Measurements from ENCODE around the gene DMWD. TPM values are rescaled to one million over a fixed set of nuclear protein-coding genes. Genes with fewer than 3 reads are reported as not detected.

Gene DMWD
- total RNA-seq, 4 donors from 2014 or later = 41.5 to 75.5 (median 59.4) TPM

DNA sequence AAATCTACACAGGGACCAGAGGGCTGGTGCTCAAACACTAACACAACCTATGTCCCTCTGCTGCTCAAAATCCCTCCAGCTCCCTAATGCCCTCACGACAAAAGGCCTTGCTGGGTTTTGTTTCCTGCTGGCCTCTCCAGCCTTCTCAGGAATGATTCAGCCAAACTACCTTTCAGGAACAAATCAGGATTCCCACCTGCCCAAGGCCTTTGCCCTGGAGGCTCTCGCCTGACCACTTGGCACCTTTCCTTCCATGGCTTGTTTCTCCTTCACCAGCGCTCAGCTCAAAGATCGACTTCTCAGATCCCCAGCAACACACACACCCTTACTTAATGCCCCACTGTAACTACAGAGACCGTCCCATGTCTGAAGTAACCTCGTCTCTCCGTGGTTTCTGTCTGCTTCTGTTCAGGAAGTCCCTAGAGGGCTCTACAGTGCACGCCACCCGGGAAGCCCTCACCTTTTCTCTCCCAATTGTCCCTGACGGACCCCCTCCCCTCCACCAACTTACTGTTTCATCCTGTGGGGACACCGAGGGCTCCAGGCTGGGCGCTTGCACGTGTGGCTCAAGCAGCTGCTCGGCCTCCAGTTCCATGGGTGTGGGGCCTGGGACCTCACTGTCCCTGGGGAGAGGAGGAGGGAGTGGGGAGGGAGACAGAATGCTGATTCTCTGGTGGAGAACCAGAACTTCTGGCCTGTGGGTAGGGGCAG lies 20.4 kb downstream of the DMWD start:
- H3K9me3 ChIP-seq = no peaks in the 10 kb centered on the region
- peaks cover 0 to 41% (median 7%) of the 10 kb centered on the region in 3 donors for H3K4me1 ChIP-seq
- TF ChIP-seq POLR2AphosphoS5 (IDR thresholded peaks at IDR 0.05) (no peak), EP300 (IDR thresholded peaks at IDR 0.05) (no peak), POLR2A (IDR thresholded peaks at IDR 0.05) (no peak)
- TF ChIP-seq, protein P1, sequence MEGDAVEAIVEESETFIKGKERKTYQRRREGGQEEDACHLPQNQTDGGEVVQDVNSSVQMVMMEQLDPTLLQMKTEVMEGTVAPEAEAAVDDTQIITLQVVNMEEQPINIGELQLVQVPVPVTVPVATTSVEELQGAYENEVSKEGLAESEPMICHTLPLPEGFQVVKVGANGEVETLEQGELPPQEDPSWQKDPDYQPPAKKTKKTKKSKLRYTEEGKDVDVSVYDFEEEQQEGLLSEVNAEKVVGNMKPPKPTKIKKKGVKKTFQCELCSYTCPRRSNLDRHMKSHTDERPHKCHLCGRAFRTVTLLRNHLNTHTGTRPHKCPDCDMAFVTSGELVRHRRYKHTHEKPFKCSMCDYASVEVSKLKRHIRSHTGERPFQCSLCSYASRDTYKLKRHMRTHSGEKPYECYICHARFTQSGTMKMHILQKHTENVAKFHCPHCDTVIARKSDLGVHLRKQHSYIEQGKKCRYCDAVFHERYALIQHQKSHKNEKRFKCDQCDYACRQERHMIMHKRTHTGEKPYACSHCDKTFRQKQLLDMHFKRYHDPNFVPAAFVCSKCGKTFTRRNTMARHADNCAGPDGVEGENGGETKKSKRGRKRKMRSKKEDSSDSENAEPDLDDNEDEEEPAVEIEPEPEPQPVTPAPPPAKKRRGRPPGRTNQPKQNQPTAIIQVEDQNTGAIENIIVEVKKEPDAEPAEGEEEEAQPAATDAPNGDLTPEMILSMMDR (IDR thresholded peaks at IDR 0.05) = no peak
- H3K4me3 ChIP-seq = no peak overlapping the region
- no peaks in the 10 kb centered on the region for H3K27me3 ChIP-seq
- H3K27ac ChIP-seq = peak overlapping the region in 3 of 4 donors; percentile 96 to 99 (median 99)
- peaks cover 0 to 46% of the 10 kb centered on the region in 2 donors for H3K36me3 ChIP-seq
- WGBS, 2 donors (ENCODE audit: low coverage in 1 of 2) = 67 to 74% methylated on average over 1 to 9 of the region's 14 CpGs
- no peak for ATAC-seq

DNA sequence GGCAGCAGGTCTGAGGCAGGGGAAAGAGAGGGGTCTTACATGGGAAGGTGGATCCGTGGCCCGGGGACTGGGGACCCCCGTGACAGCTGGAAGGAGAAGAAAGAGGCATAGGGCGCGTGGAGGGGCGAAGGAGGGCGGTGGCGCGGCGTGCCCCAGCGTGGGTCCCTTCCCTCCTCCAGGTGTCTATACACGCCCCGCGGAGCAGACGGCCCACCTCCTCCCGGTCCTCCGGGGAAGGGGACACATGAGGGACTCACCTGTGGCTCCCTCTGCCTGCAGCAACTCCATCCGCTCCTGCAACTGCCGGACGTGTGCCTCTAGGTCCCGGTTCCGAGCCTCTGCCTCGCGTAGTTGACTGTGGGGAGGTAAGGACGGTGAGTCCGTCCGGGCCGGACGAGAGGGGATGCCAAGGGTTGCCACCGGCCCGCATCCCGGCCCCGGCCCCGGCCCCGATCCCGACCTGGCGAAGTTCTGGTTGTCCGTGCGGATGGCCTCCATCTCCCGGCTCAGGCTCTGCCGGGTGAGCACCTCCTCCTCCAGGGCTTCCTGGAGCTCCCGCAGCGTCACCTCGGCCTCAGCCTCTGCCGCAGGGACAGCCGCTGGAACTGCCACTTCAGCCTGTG lies 21.2 kb downstream of the DMWD start:
- peaks cover 0 to 46% (median 14%) of the 10 kb centered on the region in 3 donors for H3K4me1 ChIP-seq
- peak overlapping the region; percentile 72 to 99 (median 98) for H3K27ac ChIP-seq
- ATAC-seq = no peak
- TF ChIP-seq POLR2AphosphoS5 (IDR thresholded peaks at IDR 0.05) = no peak
- TF ChIP-seq, protein P1 (IDR thresholded peaks at IDR 0.05) = no peak
- no peak for TF ChIP-seq EP300 (IDR thresholded peaks at IDR 0.05)
- H3K36me3 ChIP-seq = peaks cover 0 to 38% of the 10 kb centered on the region in 2 donors
- no peaks in the 10 kb centered on the region for H3K27me3 ChIP-seq
- H3K4me3 ChIP-seq = peak overlapping the region in 1 of 2 donors; percentile 93
- 60 to 64% methylated on average over 1 to 3 of the region's 46 CpGs for WGBS, 2 donors (ENCODE audit: low coverage in 1 of 2)
- no peaks in the 10 kb centered on the region for H3K9me3 ChIP-seq

DNA sequence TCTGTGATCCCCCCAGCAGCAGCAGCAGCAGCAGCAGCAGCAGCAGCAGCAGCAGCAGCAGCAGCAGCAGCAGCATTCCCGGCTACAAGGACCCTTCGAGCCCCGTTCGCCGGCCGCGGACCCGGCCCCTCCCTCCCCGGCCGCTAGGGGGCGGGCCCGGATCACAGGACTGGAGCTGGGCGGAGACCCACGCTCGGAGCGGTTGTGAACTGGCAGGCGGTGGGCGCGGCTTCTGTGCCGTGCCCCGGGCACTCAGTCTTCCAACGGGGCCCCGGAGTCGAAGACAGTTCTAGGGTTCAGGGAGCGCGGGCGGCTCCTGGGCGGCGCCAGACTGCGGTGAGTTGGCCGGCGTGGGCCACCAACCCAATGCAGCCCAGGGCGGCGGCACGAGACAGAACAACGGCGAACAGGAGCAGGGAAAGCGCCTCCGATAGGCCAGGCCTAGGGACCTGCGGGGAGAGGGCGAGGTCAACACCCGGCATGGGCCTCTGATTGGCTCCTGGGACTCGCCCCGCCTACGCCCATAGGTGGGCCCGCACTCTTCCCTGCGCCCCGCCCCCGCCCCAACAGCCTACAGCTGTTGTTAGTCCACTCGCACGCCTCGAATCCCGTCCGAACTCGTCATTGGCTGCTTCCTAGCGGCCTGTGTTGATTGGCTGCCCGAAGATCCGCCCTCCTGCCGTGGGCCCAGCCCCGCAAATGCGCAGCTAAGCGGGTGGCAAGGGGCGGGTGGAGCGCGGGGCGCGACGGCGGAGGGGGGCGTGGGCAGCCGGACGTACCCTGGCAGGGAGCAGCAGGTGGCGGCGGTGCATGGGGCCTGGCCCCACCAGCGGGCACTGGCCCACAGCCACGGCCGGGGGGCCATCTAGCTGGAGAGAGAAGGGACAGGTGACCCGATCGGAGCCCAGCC lies 22.2 kb downstream of the DMWD start:
- no peaks in the 10 kb centered on the region for H3K27me3 ChIP-seq
- H3K4me3 ChIP-seq = peak overlapping the region; percentile 34 to 93
- ATAC-seq = peak; percentile 82
- 0% methylated on average over 2 to 3 of the region's 79 CpGs for WGBS, 2 donors (ENCODE audit: low coverage in 1 of 2)
- H3K27ac ChIP-seq = peak overlapping the region; percentile 88 to 99 (median 98)
- peaks cover 0 to 35% of the 10 kb centered on the region in 2 donors for H3K36me3 ChIP-seq
- TF ChIP-seq, protein P1 (IDR thresholded peaks at IDR 0.05) = peak in 3 of 4 experiments; percentile 95 to 98 (median 95)
- TF ChIP-seq POLR2AphosphoS5 (IDR thresholded peaks at IDR 0.05) = peak; percentile 75
- peak; percentile 62 for TF ChIP-seq POLR2A (IDR thresholded peaks at IDR 0.05)
- no peak for TF ChIP-seq EP300 (IDR thresholded peaks at IDR 0.05)
- peaks cover 3 to 56% (median 24%) of the 10 kb centered on the region in 3 donors for H3K4me1 ChIP-seq
- no peaks in the 10 kb centered on the region for H3K9me3 ChIP-seq

DNA sequence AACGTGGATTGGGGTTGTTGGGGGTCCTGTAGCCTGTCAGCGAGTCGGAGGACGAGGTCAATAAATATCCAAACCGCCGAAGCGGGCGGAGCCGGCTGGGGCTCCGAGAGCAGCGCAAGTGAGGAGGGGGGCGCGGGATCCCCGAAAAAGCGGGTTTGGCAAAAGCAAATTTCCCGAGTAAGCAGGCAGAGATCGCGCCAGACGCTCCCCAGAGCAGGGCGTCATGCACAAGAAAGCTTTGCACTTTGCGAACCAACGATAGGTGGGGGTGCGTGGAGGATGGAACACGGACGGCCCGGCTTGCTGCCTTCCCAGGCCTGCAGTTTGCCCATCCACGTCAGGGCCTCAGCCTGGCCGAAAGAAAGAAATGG lies 22.8 kb downstream of the DMWD start:
- WGBS, 2 donors (ENCODE audit: low coverage in 1 of 2) = no CpG with 5 or more reads among the region's 28 CpGs
- ATAC-seq = no peak
- no peaks in the 10 kb centered on the region for H3K9me3 ChIP-seq
- peak overlapping the region; percentile 34 to 93 for H3K4me3 ChIP-seq
- no peak for TF ChIP-seq EP300 (IDR thresholded peaks at IDR 0.05)
- no peaks in the 10 kb centered on the region for H3K27me3 ChIP-seq
- peaks cover 0 to 30% of the 10 kb centered on the region in 2 donors for H3K36me3 ChIP-seq
- H3K27ac ChIP-seq = peak overlapping the region; percentile 88 to 99 (median 98)
- H3K4me1 ChIP-seq = peaks cover 3 to 62% (median 30%) of the 10 kb centered on the region in 3 donors
